MCF 10A (cell line): ENCODE measurements around the gene BTBD2. TPM values are rescaled to one million over a fixed set of nuclear protein-coding genes. Genes with fewer than 3 reads are reported as not detected.

Experiments
- BruUV-seq: library from RNA; stranded (reverse); fragments of 400-500 nt; replicated peaks from 2 replicates; lab custom pipeline; 2021; lab: Mats Ljungman, UMichigan
- CTCF ChIA-PET: fragments of 300-600 bp; sonication (Branson Sonifier 250); formaldehyde crosslinking; extraction: SDS; loops from one replicate; lab custom pipeline; 2021; ENCODE audit warnings: antibody characterized with exemption, inconsistent platforms; lab: Yijun Ruan, JAX
- POLR2A ChIA-PET: fragments of 300-600, 350-650 bp; sonication (Branson Sonifier 250); formaldehyde crosslinking; extraction: SDS; loops from one replicate; lab custom pipeline; 2020; ENCODE audit warnings: antibody characterized with exemption, inconsistent platforms; lab: Yijun Ruan, JAX
- DNase-seq: peaks from one replicate; pipeline ENCODE4 v3.0.0-alpha.2; 2018; ENCODE audit not compliant: unreplicated experiment
- H3K27ac Mint-ChIP-seq: one replicate; pipeline ENCODE4 v1.8.0; 2022; ENCODE audit warnings: mild to moderate bottlenecking, low read depth, mixed read lengths; ENCODE audit not compliant: unreplicated experiment
- H3K27me3 Mint-ChIP-seq: one replicate; pipeline ENCODE4 v1.8.0; 2022; ENCODE audit warnings: mixed read lengths; ENCODE audit not compliant: insufficient read depth, unreplicated experiment
- H3K36me3 Mint-ChIP-seq: one replicate; pipeline ENCODE4 v1.8.0; 2022; ENCODE audit warnings: mild to moderate bottlenecking, moderate library complexity, mixed read lengths; ENCODE audit not compliant: insufficient read depth, unreplicated experiment
- H3K4me1 Mint-ChIP-seq: one replicate; pipeline ENCODE4 v1.8.0; 2022; ENCODE audit warnings: mixed read lengths; ENCODE audit not compliant: insufficient read depth, unreplicated experiment
- H3K4me3 Mint-ChIP-seq: one replicate; pipeline ENCODE4 v1.8.0; 2022; ENCODE audit warnings: mild to moderate bottlenecking, moderate library complexity, mixed read lengths; ENCODE audit not compliant: unreplicated experiment
- H3K9me3 Mint-ChIP-seq: one replicate; pipeline ENCODE4 v1.8.0; 2022; ENCODE audit warnings: mixed read lengths; ENCODE audit not compliant: unreplicated experiment
- intact Hi-C: fragments of 100-400 bp; cut with micrococcal nuclease; formaldehyde crosslinking; loops from 2 replicates; pipeline ENCODE4 v1.14.1; 2022
- total RNA-seq: library from RNA; stranded (reverse); gene quantifications from 2 replicates; pipeline ENCODE4 v1.2.3, GENCODE V29; 2022
- TF ChIP-seq, protein P1 (sequence below): fragments of 200-600 bp; IDR thresholded peaks from one replicate; pipeline ENCODE4 v1.8.0; 2022; ENCODE audit warnings: antibody characterized with exemption, mild to moderate bottlenecking; ENCODE audit not compliant: unreplicated experiment

The BTBD2 gene
- total RNA-seq, 1 experiment from 2014 or later = 53.1 TPM

DNA sequence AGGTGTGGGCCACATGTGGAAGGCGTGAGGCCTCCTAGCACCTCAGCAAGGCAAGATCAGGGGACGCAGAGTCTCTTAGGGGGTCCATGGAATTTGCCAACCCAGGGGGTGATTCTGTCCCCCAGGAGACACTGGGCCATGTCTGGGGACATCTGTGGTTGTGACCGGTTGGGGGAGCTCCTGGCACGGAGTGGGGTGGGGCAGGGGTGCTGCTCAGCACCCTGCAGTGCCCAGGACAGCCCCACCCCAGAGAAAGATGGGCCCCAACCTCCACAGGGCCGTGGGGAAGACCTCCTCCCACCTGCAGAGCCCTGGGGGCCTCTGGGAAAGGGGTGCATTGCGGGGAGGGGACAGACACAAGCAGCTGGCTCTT, 31.5 kb upstream of the BTBD2 start:
- H3K27me3 Mint-ChIP-seq = no peaks in the 10 kb centered on the region
- H3K4me1 Mint-ChIP-seq = peaks cover 25% of the 10 kb centered on the region
- no TSS peak for BruUV-seq
- no peak overlapping the region for H3K27ac Mint-ChIP-seq
- H3K9me3 Mint-ChIP-seq = no peaks in the 10 kb centered on the region
- POLR2A ChIA-PET = interaction anchor here (0.7 to 1.6 kb wide), 7 partner anchors 13 to 1608 kb away, joined by 3 to 8 read pairs (median 4); no protein-coding TSS in a partner anchor
- DNase-seq = no peak
- H3K36me3 Mint-ChIP-seq = peaks cover 53% of the 10 kb centered on the region
- CTCF ChIA-PET = interaction anchor here (0.8 to 1.8 kb wide), 3 partner anchors 18 to 23 kb away, joined by 4 to 6 read pairs (median 4); no protein-coding TSS in a partner anchor
- H3K4me3 Mint-ChIP-seq = peak overlapping the region; percentile 92
- intact Hi-C loops = no loop called here
- TF ChIP-seq, protein P1, sequence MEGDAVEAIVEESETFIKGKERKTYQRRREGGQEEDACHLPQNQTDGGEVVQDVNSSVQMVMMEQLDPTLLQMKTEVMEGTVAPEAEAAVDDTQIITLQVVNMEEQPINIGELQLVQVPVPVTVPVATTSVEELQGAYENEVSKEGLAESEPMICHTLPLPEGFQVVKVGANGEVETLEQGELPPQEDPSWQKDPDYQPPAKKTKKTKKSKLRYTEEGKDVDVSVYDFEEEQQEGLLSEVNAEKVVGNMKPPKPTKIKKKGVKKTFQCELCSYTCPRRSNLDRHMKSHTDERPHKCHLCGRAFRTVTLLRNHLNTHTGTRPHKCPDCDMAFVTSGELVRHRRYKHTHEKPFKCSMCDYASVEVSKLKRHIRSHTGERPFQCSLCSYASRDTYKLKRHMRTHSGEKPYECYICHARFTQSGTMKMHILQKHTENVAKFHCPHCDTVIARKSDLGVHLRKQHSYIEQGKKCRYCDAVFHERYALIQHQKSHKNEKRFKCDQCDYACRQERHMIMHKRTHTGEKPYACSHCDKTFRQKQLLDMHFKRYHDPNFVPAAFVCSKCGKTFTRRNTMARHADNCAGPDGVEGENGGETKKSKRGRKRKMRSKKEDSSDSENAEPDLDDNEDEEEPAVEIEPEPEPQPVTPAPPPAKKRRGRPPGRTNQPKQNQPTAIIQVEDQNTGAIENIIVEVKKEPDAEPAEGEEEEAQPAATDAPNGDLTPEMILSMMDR = no peak

DNA sequence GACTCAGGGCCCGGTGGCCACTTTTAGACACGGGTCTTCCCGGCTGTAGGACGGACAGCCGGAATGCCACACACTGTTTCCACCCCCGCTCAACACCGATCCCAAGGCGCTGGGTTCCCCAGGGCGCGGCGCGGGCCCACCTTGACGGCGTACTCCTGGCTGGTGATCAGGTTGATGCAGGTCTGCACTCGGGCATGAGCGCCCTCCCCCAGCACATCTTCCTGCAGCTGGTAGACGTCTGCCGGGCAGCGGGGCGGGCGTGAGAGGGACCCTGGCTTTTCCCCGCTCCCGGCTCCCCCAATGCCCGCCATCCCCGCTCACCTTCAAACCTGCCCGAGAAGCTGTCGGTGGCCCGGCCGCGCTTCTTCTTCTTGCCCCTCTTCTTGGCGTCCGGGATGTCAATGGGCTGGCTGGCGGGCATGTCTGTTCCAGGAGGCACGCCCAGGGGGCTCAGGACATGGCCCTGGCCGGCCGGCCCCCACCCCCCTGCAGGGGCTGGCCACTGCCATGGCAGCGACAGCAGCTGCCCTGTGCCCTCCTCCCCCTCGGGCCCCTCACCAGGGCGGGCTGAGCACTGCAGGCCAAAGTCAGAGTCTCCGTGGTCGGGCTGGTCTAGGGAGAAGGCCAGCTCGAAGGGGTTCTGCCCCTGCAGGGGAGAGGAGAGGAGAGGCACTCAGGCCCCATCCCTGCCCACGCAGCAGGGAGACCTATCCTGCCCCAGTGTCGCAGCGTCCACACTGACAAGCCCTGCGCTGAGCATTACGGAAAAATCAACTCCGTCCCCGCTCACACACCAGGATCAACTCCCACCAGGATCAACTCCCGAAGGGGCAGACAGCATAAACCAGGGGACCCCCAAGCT, 30.8 kb upstream of the BTBD2 start:
- TF ChIP-seq, protein P1 = no peak
- intact Hi-C loops = no loop called here
- Mint-ChIP-seq H3K36me3 (peaks cover 47% of the 10 kb centered on the region), H3K27ac (no peak overlapping the region), H3K9me3 (no peaks in the 10 kb centered on the region), H3K4me1 (peaks cover 21% of the 10 kb centered on the region), H3K27me3 (no peaks in the 10 kb centered on the region), H3K4me3 (no peak overlapping the region)
- DNase-seq = no peak
- CTCF ChIA-PET = interaction anchor here (1.0 to 1.8 kb wide), 2 partner anchors 18 to 24 kb away, joined by 4 to 6 read pairs; no protein-coding TSS in a partner anchor
- no TSS peak for BruUV-seq
- POLR2A ChIA-PET = interaction anchor here (0.7 to 1.6 kb wide), 4 partner anchors 12 to 1607 kb away, joined by 3 to 4 read pairs (median 4); no protein-coding TSS in a partner anchor

DNA sequence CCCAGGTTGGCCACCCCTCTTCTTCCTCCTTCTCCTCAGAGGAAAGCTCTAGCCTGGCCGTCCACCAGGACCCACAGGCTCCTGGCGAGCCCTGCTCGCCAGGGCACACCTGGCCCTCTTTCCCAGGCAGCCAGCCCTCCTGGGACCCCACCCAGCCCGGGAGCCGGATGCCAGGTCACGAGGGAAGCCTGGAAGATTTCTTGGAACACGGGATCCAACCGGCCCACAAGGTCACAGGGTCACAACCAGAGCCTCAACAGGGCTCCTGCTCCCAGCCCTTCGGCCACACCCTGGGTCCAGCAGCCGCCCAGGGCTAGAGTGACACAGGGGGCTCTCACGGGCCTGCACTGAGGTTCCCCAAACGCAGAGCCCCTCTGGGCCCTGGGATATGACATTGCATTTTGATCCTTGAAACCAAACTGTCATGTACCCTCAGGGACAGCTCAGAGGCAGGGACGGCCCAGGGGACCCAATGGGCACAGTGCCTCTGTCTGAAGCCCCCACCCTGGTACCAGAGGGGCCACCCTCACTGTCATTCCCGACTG, 30.1 kb upstream of the BTBD2 start:
- Mint-ChIP-seq H3K27ac (no peak overlapping the region), H3K4me1 (peaks cover 21% of the 10 kb centered on the region), H3K9me3 (no peaks in the 10 kb centered on the region), H3K27me3 (no peaks in the 10 kb centered on the region), H3K4me3 (no peak overlapping the region), H3K36me3 (peaks cover 48% of the 10 kb centered on the region)
- ChIA-PET CTCF (no interaction called here), POLR2A (no interaction called here)
- TF ChIP-seq, protein P1 = no peak
- BruUV-seq = no TSS peak
- no peak for DNase-seq
- intact Hi-C loops = no loop called here
